ENCODE results near the gene CLIP3. TPM values are rescaled to one million over a fixed set of nuclear protein-coding genes. Genes with fewer than 3 reads are reported as not detected.
"Not testable (repeated sequence)": the region's sequence is repeated elsewhere in the genome, so short reads cannot be mapped to it uniquely, and the experiment has no call there.

Gene CLIP3
- total and polyA plus RNA-seq, 9 donors: 16.1 to 91.3 (median 54.9) TPM

- no peaks in the 10 kb centered on the region for H3K9me3 ChIP-seq
- peak overlapping the region in 1 of 2 donors; percentile 44 for H3K27ac ChIP-seq
- intact Hi-C loops (cut with DNase I): no loop called here
- no peak overlapping the region for H3K4me3 ChIP-seq
- no peaks in the 10 kb centered on the region for H3K36me3 ChIP-seq
- no peaks in the 10 kb centered on the region for H3K27me3 ChIP-seq
- WGBS, 3 donors: 1 to 5% (median 5%) methylated on average over 3 of the region's 3 CpGs
- TF ChIP-seq, protein P1, sequence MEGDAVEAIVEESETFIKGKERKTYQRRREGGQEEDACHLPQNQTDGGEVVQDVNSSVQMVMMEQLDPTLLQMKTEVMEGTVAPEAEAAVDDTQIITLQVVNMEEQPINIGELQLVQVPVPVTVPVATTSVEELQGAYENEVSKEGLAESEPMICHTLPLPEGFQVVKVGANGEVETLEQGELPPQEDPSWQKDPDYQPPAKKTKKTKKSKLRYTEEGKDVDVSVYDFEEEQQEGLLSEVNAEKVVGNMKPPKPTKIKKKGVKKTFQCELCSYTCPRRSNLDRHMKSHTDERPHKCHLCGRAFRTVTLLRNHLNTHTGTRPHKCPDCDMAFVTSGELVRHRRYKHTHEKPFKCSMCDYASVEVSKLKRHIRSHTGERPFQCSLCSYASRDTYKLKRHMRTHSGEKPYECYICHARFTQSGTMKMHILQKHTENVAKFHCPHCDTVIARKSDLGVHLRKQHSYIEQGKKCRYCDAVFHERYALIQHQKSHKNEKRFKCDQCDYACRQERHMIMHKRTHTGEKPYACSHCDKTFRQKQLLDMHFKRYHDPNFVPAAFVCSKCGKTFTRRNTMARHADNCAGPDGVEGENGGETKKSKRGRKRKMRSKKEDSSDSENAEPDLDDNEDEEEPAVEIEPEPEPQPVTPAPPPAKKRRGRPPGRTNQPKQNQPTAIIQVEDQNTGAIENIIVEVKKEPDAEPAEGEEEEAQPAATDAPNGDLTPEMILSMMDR (IDR thresholded peaks at IDR 0.05): no peak
- TF ChIP-seq POLR2A (IDR thresholded peaks at IDR 0.05) (no peak), EP300 (IDR thresholded peaks at IDR 0.05) (no peak)
- peak in 2 of 5 donors; percentile 40 to 44 for DNase-seq
- H3K4me1 ChIP-seq (ENCODE audit: insufficient read depth): peaks cover 2% of the 10 kb centered on the region
Observed at GRCh38 chr19:36041831-36042230, 9.2 kb upstream of the CLIP3 start.

- 82 to 84% (median 83%) methylated on average over 6 of the region's 6 CpGs for WGBS, 3 donors
- DNase-seq; H3K36me3 ChIP-seq; H3K27me3 ChIP-seq; intact Hi-C loops (cut with DNase I); H3K27ac ChIP-seq; H3K4me3 ChIP-seq; H3K9me3 ChIP-seq; H3K4me1 ChIP-seq (ENCODE audit: insufficient read depth): not testable (repeated sequence)
Observed at GRCh38 chr19:36041092-36041491, 8.4 kb upstream of the CLIP3 start.

DNA sequence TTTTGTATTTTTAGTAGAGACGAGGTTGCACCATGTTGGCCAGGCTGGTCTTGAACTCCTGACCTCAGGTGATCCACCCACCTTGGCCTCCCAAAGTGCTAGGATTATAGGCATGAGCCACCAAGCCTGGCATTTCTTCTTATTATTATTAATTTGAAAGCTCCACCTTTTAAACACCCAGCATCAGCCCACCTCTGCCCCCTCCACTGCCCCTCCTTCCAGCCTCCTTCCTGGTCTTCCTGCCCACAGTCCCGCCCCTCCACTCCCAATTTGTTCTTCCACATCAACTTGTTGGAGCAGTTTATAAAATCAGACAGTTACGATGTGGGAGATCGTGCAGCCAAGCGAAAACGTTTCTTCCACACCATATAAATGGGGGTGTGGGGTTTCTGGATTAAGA is 7.8 kb upstream of the CLIP3 start:
- intact Hi-C loops (cut with DNase I): no loop called here
- TF ChIP-seq EP300 (IDR thresholded peaks at IDR 0.05): no peak
- TF ChIP-seq, protein P1 (IDR thresholded peaks at IDR 0.05): no peak
- TF ChIP-seq POLR2A (IDR thresholded peaks at IDR 0.05): no peak
- H3K4me1 ChIP-seq (ENCODE audit: insufficient read depth): peaks cover 2% of the 10 kb centered on the region
- no peak overlapping the region for H3K27ac ChIP-seq
- no peaks in the 10 kb centered on the region for H3K27me3 ChIP-seq
- WGBS, 3 donors: 78 to 86% (median 81%) methylated on average over 6 of the region's 6 CpGs
- H3K9me3 ChIP-seq: no peaks in the 10 kb centered on the region
- H3K4me3 ChIP-seq: no peak overlapping the region
- no peak for DNase-seq
- no peaks in the 10 kb centered on the region for H3K36me3 ChIP-seq

DNA sequence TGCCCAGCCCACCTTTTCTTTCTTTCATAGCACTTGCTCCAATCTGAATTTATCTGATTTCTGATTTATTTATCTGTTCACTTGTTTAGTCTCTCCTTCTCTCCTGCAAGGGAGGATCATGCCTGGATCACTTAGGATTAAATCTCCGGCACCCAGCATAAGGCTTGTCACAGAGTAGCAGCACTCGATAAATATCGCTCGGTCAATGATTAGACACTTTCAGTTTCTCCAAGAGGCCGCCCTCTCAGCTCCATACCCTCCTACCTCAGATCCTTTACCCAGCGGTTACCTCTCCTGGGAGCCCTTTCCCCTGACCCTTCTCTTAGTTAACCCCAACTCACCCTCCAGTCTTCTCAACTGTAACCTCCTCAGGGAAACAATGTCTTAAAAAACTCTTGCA is 1.4 kb downstream of the CLIP3 start:
- TF ChIP-seq, protein P1 (IDR thresholded peaks at IDR 0.05): no peak
- TF ChIP-seq EP300 (IDR thresholded peaks at IDR 0.05) (no peak), POLR2A (IDR thresholded peaks at IDR 0.05) (no peak)
- Histone ChIP-seq H3K36me3 (no peaks in the 10 kb centered on the region), H3K27ac (no peak overlapping the region), H3K9me3 (no peaks in the 10 kb centered on the region), H3K4me3 (no peak overlapping the region), H3K4me1 (ENCODE audit: insufficient read depth) (no peaks in the 10 kb centered on the region), H3K27me3 (no peaks in the 10 kb centered on the region)
- intact Hi-C loops (cut with DNase I): no loop called here
- 87 to 90% (median 87%) methylated on average over 6 of the region's 6 CpGs for WGBS, 3 donors
- DNase-seq: no peak

- H3K36me3 ChIP-seq: no peaks in the 10 kb centered on the region
- no peaks in the 10 kb centered on the region for H3K27me3 ChIP-seq
- no peaks in the 10 kb centered on the region for H3K4me1 ChIP-seq (ENCODE audit: insufficient read depth)
- H3K27ac ChIP-seq: no peak overlapping the region
- DNase-seq: no peak
- no peaks in the 10 kb centered on the region for H3K9me3 ChIP-seq
- H3K4me3 ChIP-seq: no peak overlapping the region
- no peak for TF ChIP-seq EP300 (IDR thresholded peaks at IDR 0.05)
- TF ChIP-seq POLR2A (IDR thresholded peaks at IDR 0.05): no peak
- TF ChIP-seq, protein P1 (IDR thresholded peaks at IDR 0.05): no peak
- 74 to 77% (median 75%) methylated on average over 8 of the region's 8 CpGs for WGBS, 3 donors
- intact Hi-C loops (cut with DNase I): no loop called here
Observed at GRCh38 chr19:36030264-36031148, 2.2 kb downstream of the CLIP3 start.
